Stimulated activated CD4-positive, alpha-beta T cell treated with anti-CD3 and anti-CD28 coated beads, Interleukin-4, amount 100 ng/mL, for 1 hour (primary cell): Measurements from ENCODE around the gene ARF1.

ENCODE experiments used
- DNase-seq: peaks from one replicate; pipeline ENCODE4 v3.0.0-alpha.2; 2020

The ARF1 gene

GRCh38 chr1:228134591-228134990, 52.1 kb downstream of the ARF1 start:
- DNase-seq, result no peak

GRCh38 chr1:228136901-228137300, 54.4 kb downstream of the ARF1 start:
- DNase-seq, result no peak

- DNase-seq, result no peak
These were observed 57.0 kb downstream of the ARF1 start for GRCh38 chr1:228139406-228139930.

GRCh38 chr1:228139931-228140723, 57.6 kb downstream of the ARF1 start, which contains the start of gene GUK1:
Gene GUK1 (plus strand): TSS chr1:228140279. CDS start chr1:228140303, 24 bp downstream.
- DNase-seq, result peak; percentile 100

- no peak for DNase-seq
These were observed 58.3 kb downstream of the ARF1 start for GRCh38 chr1:228140724-228141225.

GRCh38 chr1:228141226-228142044, 58.9 kb downstream of the ARF1 start:
- no peak for DNase-seq

GRCh38 chr1:228142155-228142691, 59.7 kb downstream of the ARF1 start:
- DNase-seq, result no peak

- no peak for DNase-seq
These were observed 60.2 kb downstream of the ARF1 start for GRCh38 chr1:228142701-228143136.

- no peak for DNase-seq
These were observed 61.1 kb downstream of the ARF1 start for GRCh38 chr1:228143480-228144192.

GRCh38 chr1:228144193-228144992, 61.9 kb downstream of the ARF1 start:
- DNase-seq, result no peak

GRCh38 chr1:228144993-228145343, 62.5 kb downstream of the ARF1 start:
- DNase-seq, result no peak

- DNase-seq, result no peak
These were observed 63.2 kb downstream of the ARF1 start for GRCh38 chr1:228145463-228146416.

GRCh38 chr1:228146417-228147150, 64.1 kb downstream of the ARF1 start:
- DNase-seq, result no peak

- DNase-seq, result no peak
These were observed 64.7 kb downstream of the ARF1 start for GRCh38 chr1:228147151-228147693.

GRCh38 chr1:228147768-228148167, 65.3 kb downstream of the ARF1 start:
- no peak for DNase-seq

GRCh38 chr1:228148196-228148861, 65.8 kb downstream of the ARF1 start:
- DNase-seq, result no peak
